Epithelial cell of esophagus (primary cell): ENCODE data around the gene FOXO6.

ENCODE experiments used
- DNase-seq: peaks from one replicate; pipeline ENCODE4 v3.0.0; 2010; ENCODE audit warnings: low read depth
- H3K4me3 ChIP-seq: 2 replicates; pipeline ENCODE4 v1.5.1; 2011; ENCODE audit warnings: mild to moderate bottlenecking, low read length, control low read depth
- CTCF ChIP-seq: IDR thresholded peaks from 2 replicates; pipeline ENCODE4 v1.5.1; 2011; ENCODE audit warnings: low read depth, mild to moderate bottlenecking, low read length, control low read depth, inconsistent platforms; ENCODE audit not compliant: insufficient read depth; ENCODE audit errors: missing control alignments

Gene FOXO6

GRCh38 chr1:41430069-41430468, 68.8 kb downstream of the FOXO6 start:
- TF ChIP-seq CTCF: no peak
- H3K4me3 ChIP-seq: no peak overlapping the region
- no peak for DNase-seq

GRCh38 chr1:41430582-41430981, 69.3 kb downstream of the FOXO6 start:
- no peak for DNase-seq
- no peak for TF ChIP-seq CTCF
- no peak overlapping the region for H3K4me3 ChIP-seq

GRCh38 chr1:41431490-41432350, 70.5 kb downstream of the FOXO6 start:
- H3K4me3 ChIP-seq: no peak overlapping the region
- TF ChIP-seq CTCF: no peak
- no peak for DNase-seq
